CD4-positive, alpha-beta T cell treated with Interleukin-6 at 100 ng/mL for 8 hours (primary cell): ENCODE data around the gene HSD3B7.
A peak's percentile ranks its signal among the peaks of the same experiment; 100 is the strongest.

Source experiments
- DNase-seq: peaks from one replicate; pipeline ENCODE4 v3.0.0-alpha.2; 2020; ENCODE audit warnings: mixed read lengths, low spot score

The HSD3B7 gene

DNA sequence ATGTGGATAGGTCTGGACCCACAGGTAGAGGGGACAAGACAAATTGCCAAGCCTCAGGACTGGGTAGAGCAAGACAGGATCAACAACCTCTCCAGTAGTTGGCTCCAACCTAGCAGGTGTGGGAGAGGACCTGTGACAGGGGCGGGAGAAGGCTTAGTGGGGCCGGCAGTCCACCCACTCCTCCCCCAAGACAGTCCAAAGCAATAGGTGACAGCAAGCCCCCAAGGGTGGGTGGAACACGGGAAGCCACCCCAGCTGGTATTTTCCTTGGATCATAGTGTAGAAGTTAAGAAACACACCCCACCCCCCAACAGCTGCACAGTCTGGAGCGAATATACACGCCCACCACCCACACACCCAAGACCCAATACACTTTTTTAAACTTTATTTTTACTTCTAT lies 44.3 kb downstream of the HSD3B7 start:
- no peak for DNase-seq

DNA sequence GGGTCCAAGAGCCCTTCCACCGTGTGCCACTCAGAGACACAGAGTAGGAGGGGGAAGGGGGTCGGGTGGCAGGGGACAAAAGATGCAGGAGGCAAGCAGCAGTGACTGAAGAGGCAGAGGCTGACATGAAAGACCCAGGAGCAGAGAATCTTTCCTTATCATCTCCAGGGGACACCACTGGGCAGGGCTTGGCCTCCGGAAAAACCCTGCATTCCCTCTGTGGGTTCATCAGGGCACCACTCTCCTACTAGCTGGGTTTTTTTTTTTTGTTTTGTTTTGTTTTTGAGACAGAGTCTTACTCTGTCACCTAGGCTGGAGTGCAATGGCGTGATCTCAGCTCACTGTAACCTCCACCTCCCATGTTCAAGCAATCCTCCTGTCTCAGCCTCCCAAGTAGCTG lies 46.3 kb downstream of the HSD3B7 start:
- no peak for DNase-seq

DNA sequence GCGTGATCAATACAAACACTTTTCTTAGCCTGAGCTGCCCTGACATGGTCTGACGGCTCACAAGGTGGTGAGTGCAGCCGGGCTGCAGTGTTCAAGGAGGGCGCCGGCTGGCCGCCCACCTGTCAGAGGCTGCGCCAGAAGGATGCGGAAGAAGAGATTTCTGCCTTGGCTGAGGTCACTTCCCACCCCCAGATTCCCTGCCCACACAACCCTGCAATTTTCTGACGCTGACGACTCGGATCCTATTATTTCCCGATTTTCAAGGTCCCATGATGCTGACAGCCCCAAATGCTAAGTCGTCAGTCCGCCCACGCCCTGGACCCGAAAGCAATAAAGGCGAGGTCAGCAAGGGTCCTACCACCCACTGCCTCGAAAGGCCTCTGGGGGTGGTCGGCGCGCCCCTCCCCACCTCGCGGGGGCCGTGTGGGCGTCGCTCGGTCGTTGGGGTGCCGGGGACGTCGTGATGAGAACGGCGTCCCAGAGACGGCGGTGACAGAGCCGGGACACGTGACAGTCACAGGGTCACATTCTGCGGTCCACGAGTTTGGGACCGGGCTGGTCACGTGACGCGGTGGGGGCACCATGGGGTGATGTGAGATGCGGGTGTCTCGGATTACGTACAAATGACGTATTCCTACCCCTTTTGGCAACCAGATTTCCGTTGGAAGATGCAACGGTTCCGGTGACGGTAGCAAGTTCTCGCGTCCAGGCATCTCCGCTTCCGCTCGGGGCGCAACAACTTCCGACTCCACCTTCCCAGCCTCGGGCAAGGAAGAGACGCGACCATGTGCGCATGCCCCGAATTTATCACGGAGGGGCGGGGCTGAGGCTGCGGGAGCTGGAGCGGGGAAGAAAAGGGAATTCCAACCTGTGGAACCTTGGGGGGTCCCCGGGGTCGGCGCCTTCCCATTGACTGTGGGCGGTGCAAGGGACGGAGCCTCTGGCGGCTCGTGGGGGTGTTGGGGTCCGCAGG lies 48.0 kb downstream of the HSD3B7 start, which contains the start of gene STX4:
Gene STX4, plus strand, starts transcription at position 823 of the 973 bp plus-strand sequence. CDS start 248 bp downstream, outside the sequence.
- peak; percentile 97 for DNase-seq

DNA sequence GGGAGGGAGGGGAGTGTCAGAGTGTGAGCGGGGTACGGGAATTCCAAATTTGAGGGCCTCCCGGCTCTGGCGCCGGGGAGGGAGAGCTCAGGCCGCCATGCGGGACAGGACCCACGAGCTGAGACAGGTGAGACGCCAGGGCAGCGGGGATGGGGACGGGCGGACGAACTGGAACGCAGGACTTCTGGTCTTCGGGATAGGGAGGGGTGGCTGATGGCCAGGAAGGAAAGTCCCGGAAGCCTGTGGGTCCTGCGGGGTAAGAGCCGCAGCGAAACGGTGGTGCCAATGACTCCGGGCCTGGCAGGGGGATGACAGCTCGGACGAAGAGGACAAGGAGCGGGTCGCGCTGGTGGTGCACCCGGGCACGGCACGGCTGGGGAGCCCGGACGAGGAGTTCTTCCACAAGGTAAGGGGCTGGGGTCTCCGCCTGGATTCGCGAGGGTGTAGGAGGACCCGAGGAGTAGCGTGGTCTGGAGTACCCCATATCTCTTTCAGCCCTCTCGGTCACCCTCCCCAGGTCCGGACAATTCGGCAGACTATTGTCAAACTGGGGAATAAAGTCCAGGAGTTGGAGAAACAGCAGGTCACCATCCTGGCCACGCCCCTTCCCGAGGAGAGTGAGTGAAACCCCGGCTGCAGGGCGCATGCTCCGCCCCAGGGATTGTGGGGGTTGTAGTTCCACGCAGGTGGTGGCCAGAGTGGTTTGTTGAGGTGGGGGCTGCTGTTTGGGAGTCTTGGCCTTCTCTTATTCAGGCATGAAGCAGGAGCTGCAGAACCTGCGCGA lies 48.9 kb downstream of the HSD3B7 start:
- peak; percentile 85 for DNase-seq

DNA sequence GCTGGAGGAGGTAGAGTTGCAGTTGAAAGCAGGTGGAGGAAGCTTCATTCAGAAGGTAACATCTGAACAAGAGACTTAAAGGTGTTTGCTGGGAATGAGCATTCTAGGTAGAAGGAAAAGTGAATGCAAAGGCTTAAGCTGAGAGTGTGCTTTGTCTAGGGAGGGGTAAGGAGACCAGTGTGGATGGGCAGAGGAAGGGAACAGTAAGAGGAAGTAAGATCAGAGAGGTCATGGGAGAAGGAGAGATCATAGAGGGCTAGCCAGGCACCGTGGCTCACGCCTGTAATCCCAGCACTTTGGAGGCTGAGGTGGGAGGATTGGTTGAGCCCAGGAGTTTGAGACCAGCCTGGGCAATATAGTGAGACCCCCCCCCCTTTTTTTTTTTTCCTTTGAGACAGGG lies 51.7 kb downstream of the HSD3B7 start:
- no peak for DNase-seq
